NCI-H187 treated with DMSO at 0.1 percent for 48 hours (cell line): ENCODE results near the gene B3GALT5.

Source experiments
- DNase-seq: peaks from one replicate; lab custom pipeline; 2025; lab: John Stamatoyannopoulos, UW

The B3GALT5 gene

GRCh38 chr21:39604951-39605350 lies 7.8 kb upstream of the B3GALT5 start:
- no peak for DNase-seq

DNA sequence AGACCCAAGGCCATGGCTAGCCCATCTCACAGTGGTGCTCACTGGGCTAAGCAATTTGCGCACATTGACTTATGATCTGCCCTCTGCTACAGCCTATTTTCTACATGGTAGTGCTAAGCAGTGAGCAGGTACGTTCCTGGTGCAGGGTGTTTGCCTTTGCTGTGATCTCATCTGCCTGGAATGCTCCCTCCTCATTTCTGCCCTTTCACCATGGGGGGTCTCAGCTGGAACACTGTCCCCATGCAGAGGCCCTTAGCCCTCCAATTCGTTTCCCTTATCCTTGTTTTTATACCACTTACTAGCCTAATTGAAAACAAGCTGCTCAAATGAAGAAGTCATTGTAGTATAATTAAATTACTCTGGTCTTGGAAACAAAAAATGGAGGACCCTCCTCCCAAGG lies 2.0 kb upstream of the B3GALT5 start:
- DNase-seq = no peak

DNA sequence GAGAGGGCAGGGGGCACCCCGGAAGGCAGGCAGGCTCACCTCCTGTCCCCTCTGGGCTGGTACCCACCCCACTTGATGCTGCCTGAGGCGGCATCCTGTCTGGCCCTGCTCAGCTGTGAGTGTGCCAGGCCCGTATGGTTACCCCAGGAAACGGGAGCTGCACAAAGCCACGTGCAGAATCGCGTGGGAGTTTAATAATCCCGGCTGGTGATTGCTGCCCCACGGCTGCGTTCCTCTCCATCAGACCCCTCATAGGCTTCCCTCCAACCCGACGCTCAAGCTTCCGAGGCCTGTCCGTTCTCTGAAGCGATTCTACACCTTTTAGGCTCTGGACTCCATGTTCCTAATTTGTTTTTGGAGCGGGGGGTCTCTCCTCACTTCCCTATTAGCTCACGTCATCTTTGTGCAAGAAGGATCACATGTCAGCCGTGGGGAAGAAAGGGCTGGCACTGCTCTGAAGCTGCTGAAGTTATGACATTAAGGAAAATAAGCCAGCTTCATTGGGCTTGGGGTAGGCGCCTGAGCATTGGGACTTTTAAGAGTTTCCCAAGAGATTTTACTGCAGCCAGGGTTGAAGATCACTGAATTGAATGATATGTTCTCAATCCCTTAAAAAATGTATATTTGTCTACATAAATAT lies 1.1 kb upstream of the B3GALT5 start:
- DNase-seq = no peak

GRCh38 chr21:39613041-39613934 lies 548 bp downstream of the B3GALT5 start:
- DNase-seq = no peak

- no peak for DNase-seq
Measured at GRCh38 chr21:39616211-39616772, 3.6 kb downstream of the B3GALT5 start.

- no peak for DNase-seq
Measured at GRCh38 chr21:39620856-39621255, 8.1 kb downstream of the B3GALT5 start.

DNA sequence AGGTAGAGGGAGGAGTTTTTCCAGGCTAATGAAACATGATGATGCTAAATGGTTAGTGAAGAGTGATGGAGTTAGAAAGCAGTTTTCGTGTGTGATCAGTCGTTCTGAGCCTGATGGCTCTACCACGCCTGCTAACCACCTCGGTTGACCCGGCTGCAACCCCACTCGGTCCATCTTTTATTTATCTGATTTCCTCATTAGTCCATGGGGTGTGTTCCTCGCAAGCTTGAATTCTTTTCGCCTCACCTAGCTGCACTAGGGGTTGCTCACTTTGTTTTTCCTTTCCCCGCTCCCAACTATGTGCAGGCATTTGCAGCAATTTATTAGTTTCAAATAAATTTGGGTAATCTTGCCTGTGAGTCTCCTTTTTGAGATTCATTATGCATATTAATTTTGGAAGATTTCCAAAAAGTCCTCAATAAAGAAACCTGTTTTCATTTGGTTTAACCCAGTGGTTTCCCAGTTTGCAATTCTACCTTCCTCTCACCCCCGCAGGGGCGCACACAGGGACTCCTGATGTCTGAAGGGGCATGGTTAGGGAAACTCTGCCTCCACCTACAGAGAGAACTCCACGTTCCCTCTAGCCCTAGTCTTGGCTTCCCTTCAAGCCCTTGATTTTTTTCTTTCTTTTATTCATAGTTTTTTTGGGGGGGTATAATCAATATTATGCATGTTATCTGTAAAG lies 12.6 kb downstream of the B3GALT5 start:
- DNase-seq = no peak

DNA sequence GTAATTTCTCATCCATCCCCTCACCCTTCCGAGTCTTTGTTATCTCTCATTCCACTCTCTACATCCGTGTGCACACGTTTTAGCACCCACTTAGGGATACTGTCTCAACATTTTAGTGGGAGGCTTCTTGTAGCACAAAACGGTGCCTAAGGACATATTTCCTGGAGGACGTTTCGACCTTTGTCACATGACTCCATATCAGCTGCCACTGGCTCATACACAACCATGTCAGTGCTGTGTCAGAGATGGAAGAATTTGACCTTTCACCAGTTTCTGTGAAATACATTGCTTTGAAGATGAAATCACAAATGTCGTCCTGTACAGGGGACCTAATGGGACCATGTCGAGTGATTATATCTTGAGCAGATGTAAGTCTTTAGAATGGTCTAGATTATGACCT lies 15.6 kb downstream of the B3GALT5 start:
- no peak for DNase-seq

- no peak for DNase-seq
Measured at GRCh38 chr21:39630191-39630591, 17.5 kb downstream of the B3GALT5 start.

GRCh38 chr21:39630827-39631226 lies 18.1 kb downstream of the B3GALT5 start:
- DNase-seq = no peak

GRCh38 chr21:39631842-39632562 lies 19.3 kb downstream of the B3GALT5 start:
- DNase-seq = no peak

DNA sequence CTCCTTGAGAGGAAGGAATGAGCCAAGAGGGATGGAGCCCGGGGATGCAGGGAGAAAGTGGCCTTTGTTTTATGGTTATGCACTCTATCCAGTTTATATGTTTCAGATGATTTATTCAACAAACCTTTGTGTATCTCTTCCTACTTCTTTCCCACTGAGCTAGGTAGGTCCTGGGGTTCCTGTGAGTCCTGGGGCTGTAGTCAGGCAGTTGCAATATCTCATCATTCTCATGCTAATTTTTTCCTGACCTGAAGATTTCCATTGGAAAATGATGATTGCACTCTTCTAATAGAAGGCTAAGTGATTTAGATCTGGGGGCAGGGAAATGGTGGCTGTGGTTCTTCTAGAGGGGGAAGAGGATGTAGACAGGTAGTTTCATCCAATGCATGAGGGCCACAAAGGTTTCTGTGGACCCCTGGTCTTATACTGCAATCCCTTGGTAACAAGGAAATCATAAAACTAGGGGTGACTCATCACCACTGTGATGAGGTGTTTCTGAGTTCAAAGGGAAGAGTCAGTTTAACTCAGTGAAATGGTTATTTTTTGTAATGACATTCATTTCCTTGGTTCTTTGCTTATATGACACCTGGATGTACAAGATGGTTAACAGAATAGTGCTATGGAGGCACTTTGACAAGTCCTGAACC lies 20.2 kb downstream of the B3GALT5 start:
- no peak for DNase-seq

DNA sequence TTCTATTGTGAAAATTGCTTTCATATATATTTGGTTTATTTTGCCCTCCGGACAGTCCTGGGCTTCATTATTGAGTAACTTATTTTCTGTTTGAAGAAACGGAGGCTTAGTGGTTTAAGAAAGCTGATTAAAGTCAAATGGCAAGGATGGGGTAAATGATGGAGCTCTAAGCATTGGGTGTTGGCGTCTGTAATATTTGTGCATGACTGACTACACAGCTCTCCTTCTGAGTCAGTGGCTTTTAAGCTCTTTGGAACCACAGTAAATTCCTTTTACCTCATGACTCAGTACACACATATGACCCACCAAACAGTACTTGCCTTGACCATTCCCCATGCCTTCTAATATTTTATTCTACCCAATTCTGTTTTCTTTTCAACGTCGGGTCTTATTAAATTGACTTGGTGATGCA lies 21.0 kb downstream of the B3GALT5 start:
- no peak for DNase-seq

- no peak for DNase-seq
Measured at GRCh38 chr21:39634507-39634906, 21.8 kb downstream of the B3GALT5 start.

GRCh38 chr21:39637197-39637970 lies 24.6 kb downstream of the B3GALT5 start:
- DNase-seq = no peak

DNA sequence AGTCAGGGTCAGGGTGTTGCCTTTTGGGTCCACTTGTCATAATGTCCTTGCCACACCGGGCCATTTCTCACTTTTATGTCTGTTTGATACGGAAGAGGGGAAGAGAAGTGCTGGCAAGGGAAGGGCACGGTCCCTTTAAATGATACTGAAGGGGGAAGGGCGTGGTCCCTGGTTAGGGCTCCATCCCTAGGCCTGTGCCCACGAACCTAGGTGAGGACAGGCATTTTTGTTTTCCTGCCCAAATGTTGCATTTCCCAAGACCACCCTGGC lies 25.2 kb downstream of the B3GALT5 start:
- DNase-seq = no peak

DNA sequence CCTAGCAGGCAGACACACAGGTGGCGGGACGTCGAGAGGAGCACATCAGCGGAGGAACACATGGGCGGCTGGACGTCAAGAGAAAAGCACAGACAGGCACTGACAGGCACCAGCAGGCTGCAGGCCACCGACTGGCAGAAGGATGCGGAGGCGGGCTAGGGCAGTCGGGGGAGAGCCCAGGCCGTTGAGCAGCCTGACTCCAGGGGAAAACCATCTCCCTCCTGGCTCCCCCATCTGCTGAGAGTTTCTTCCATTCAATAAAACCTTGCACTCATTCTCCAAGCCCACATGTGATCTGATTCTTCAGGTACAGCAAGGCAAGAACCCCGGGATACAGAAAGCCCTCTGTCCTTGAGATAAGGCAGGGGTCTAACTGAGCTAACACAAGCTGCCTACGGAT lies 25.5 kb downstream of the B3GALT5 start:
- no peak for DNase-seq

- DNase-seq = no peak
Measured at GRCh38 chr21:39640754-39641153, 28.0 kb downstream of the B3GALT5 start.

DNA sequence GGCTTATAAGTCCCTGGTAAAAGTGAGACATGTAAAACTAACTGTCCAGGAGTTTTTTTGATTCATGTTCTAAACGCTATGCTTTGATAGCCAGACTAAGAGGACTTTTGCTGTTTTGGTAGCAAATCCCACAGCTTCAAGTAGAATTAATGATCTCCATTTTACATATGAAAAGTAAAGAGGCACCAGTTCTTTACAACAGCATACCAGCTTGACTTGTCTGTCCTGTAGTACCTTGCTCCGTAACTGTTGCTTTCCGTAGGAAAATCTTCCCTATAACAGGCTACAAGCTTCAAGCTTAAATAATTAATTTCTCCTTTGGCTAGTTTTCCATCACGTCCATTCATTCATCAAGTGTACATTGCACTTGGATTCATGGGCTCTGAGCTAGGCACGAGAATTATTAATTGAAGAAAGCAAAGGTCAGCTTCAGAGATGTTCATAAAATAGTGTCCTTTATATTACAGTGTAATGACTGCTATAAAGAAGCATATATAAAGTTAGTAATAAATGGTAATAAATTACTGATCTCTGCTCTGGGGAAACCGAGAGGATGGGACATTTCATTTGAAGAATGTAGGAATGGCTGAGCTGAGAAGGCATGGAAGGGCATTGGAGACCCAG lies 29.2 kb downstream of the B3GALT5 start:
- DNase-seq = no peak

GRCh38 chr21:39644062-39644560 lies 31.4 kb downstream of the B3GALT5 start:
- no peak for DNase-seq
